Stimulated activated CD4-positive, alpha-beta T cell treated with anti-CD3 and anti-CD28 coated beads, Interleukin-1b, Interleukin-23, amount 100 ng/mL, for 1 hour (primary cell): ENCODE results near the gene CDC42BPG.
"Not testable (repeated sequence)": the region's sequence is repeated elsewhere in the genome, so short reads cannot be mapped to it uniquely, and the experiment has no call there.

Source experiments
- DNase-seq, 2 donors: peaks; one replicate each; pipeline ENCODE4 v3.0.0-alpha.2; 2020; ENCODE audit warnings: low read depth in 2 of 2

CDC42BPG gene

GRCh38 chr11:64835616-64836447, 8.6 kb downstream of the CDC42BPG start:
- DNase-seq, result no peak

GRCh38 chr11:64834723-64835615, 9.5 kb downstream of the CDC42BPG start:
- no peak for DNase-seq

GRCh38 chr11:64834031-64834722, 10.3 kb downstream of the CDC42BPG start:
- no peak for DNase-seq

GRCh38 chr11:64833509-64833908, 10.9 kb downstream of the CDC42BPG start:
- no peak for DNase-seq

- DNase-seq, result no peak
Observed at GRCh38 chr11:64833198-64833502, 11.3 kb downstream of the CDC42BPG start.

GRCh38 chr11:64832467-64833197, 11.8 kb downstream of the CDC42BPG start:
- no peak for DNase-seq

- DNase-seq, result no peak
Observed at GRCh38 chr11:64831411-64831891, 13.0 kb downstream of the CDC42BPG start.

- DNase-seq, result no peak
Observed at GRCh38 chr11:64829536-64830251, 14.8 kb downstream of the CDC42BPG start.

- DNase-seq, result no peak
Observed at GRCh38 chr11:64827451-64827839, 17.0 kb downstream of the CDC42BPG start.

GRCh38 chr11:64826578-64827450, 17.6 kb downstream of the CDC42BPG start:
- DNase-seq, result no peak

- DNase-seq, result no peak
Observed at GRCh38 chr11:64826062-64826461, 18.4 kb downstream of the CDC42BPG start.

GRCh38 chr11:64823568-64824119, 20.8 kb downstream of the CDC42BPG start:
- DNase-seq, result no peak

- DNase-seq, result no peak
Observed at GRCh38 chr11:64817476-64817875, 27.0 kb downstream of the CDC42BPG start.

- not testable (repeated sequence) for DNase-seq
Observed at GRCh38 chr11:64815433-64815832, 29.0 kb downstream of the CDC42BPG start.

GRCh38 chr11:64814712-64815187, 29.7 kb downstream of the CDC42BPG start:
- DNase-seq, result no peak

- no peak for DNase-seq
Observed at GRCh38 chr11:64813826-64814225, 30.6 kb downstream of the CDC42BPG start.

GRCh38 chr11:64810891-64811272, 33.6 kb downstream of the CDC42BPG start:
- DNase-seq, result no peak

- DNase-seq, result peak; percentile 25 to 56
Observed at GRCh38 chr11:64810271-64810890, 34.1 kb downstream of the CDC42BPG start, which contains the start of gene MEN1. Gene MEN1 (minus strand): TSS chr11:64810551. CDS start chr11:64810109, 442 bp downstream.

- no peak for DNase-seq
Observed at GRCh38 chr11:64809781-64810241, 34.6 kb downstream of the CDC42BPG start.
